Upper lobe of right lung (tissue), 1 donor: ENCODE data around the gene COQ10B. TPM values are rescaled to one million over a fixed set of nuclear protein-coding genes. Genes with fewer than 3 reads are reported as not detected.

Experiments
- ATAC-seq: fragments of 200-7000 bp; cut with Tn5 transposase; one replicate; pipeline ENCODE4 v1.9.1; 2020; ENCODE audit warnings: mild to moderate bottlenecking, moderate library complexity
- DNase-seq: peaks from one replicate; pipeline ENCODE4 v3.0.0-alpha.2; 2020
- H3K27ac ChIP-seq: fragments of 200-600 bp; one replicate; pipeline ENCODE4 v1.8.0; 2022
- H3K27me3 ChIP-seq: fragments of 200-600 bp; one replicate; pipeline ENCODE4 v1.8.0; 2022; ENCODE audit warnings: mild to moderate bottlenecking
- H3K36me3 ChIP-seq: fragments of 200-600 bp; one replicate; pipeline ENCODE4 v1.8.0; 2022
- H3K4me1 ChIP-seq: fragments of 200-600 bp; one replicate; pipeline ENCODE4 v1.8.0; 2022
- H3K4me3 ChIP-seq: fragments of 200-600 bp; one replicate; pipeline ENCODE4 v1.8.0; 2022; ENCODE audit warnings: mild to moderate bottlenecking
- H3K9me3 ChIP-seq: fragments of 200-600 bp; one replicate; pipeline ENCODE4 v1.8.0; 2022
- CTCF ChIP-seq: fragments of 200-600 bp; IDR thresholded peaks from one replicate; pipeline ENCODE4 v1.8.0; 2022; ENCODE audit warnings: antibody characterized with exemption
- intact Hi-C: fragments of 100-400 bp; cut with DNase I; formaldehyde crosslinking; loops from one replicate; pipeline ENCODE4 v1.11.0; 2022
- total RNA-seq: library from RNA; stranded (reverse); fragmentation: NEBNext Ultra II Directional; extraction: Animal tissue kit (Norgen Biotek cat#: 25700); gene quantifications from one replicate; pipeline ENCODE4 v1.2.1, GENCODE V29; 2021
- donor health status: DM: no; HTN: yes; CAD: no; lungs with severe emphysema.

The COQ10B gene
- total RNA-seq, 1 donor from 2014 or later, result 26.5 TPM

- Histone ChIP-seq H3K27me3 (no peaks in the 10 kb centered on the region), H3K36me3 (no peaks in the 10 kb centered on the region), H3K9me3 (no peaks in the 10 kb centered on the region), H3K4me3 (peak within 1 kb of the TSS; percentile 85), H3K4me1 (peaks cover 17% of the 10 kb centered on the region), H3K27ac (peak within 1 kb of the TSS; percentile 91)
- no peak for TF ChIP-seq CTCF
- intact Hi-C loops, result no loop called here
- peak; percentile 100 for ATAC-seq
- DNase-seq, result peak; percentile 98
These were observed 62.5 kb downstream of the COQ10B start, which contains the start of gene MOB4 for GRCh38 chr2:197515739-197516392. MOB4 (plus strand) TSS chr2:197516066; CDS start chr2:197516087, 21 bp downstream.

- intact Hi-C loops, result no loop called here
- peaks cover 17% of the 10 kb centered on the region for H3K4me1 ChIP-seq
- no peak for DNase-seq
- peak overlapping the region; percentile 91 for H3K27ac ChIP-seq
- peak; percentile 18 for ATAC-seq
- no peaks in the 10 kb centered on the region for H3K27me3 ChIP-seq
- no peaks in the 10 kb centered on the region for H3K36me3 ChIP-seq
- TF ChIP-seq CTCF, result no peak
- no peaks in the 10 kb centered on the region for H3K9me3 ChIP-seq
- H3K4me3 ChIP-seq, result peak overlapping the region; percentile 85
These were observed 63.0 kb downstream of the COQ10B start for GRCh38 chr2:197516393-197516761.

GRCh38 chr2:197517150-197517549, 63.8 kb downstream of the COQ10B start:
- Histone ChIP-seq H3K9me3 (no peaks in the 10 kb centered on the region), H3K4me1 (peaks cover 17% of the 10 kb centered on the region), H3K36me3 (no peaks in the 10 kb centered on the region), H3K27me3 (no peaks in the 10 kb centered on the region), H3K27ac (no peak overlapping the region), H3K4me3 (peak overlapping the region; percentile 85)
- no peak for DNase-seq
- intact Hi-C loops, result no loop called here
- no peak for TF ChIP-seq CTCF
- ATAC-seq, result no peak

Other genes starting within 250 kb of the COQ10B start
- 51.4 TPM for gene ANKRD44, start 142.8 kb upstream of the COQ10B start, total RNA-seq
- gene SF3B1, start 18.5 kb upstream of the COQ10B start, total RNA-seq, result 252 TPM
- 136 TPM for gene HSPD1, start 46.3 kb downstream of the COQ10B start, total RNA-seq
- gene HSPE1, start 46.8 kb downstream of the COQ10B start, total RNA-seq, result 66.1 TPM
- 19.6 TPM for gene MOB4, start 62.5 kb downstream of the COQ10B start, total RNA-seq
- 12.3 TPM for gene RFTN2, start 222.0 kb downstream of the COQ10B start, total RNA-seq